ENCODE data around the gene KRT82. TPM values are rescaled to one million over a fixed set of nuclear protein-coding genes. Genes with fewer than 3 reads are reported as not detected.

The KRT82 gene
- total RNA-seq, 2 donors from 2014 or later = not detected

DNA sequence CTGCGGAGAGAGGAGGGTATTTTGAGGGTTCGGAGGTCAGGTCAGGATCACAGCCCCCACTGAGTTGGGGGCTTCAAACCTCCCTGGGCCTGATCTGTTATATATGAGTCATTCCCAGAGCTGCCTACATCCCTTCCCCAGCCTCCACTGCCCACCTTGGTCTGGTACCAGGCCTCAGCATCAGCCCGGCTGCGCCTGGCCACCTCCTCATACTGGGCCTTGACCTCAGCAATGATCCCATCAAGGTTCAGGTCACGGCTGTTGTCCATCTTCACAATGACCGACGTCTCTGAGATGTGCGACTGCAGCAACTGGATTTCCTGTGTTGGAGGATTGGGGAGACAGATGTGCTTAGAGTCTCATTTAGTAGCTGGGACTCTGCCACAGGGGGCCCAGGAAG lies 24.9 kb downstream of the KRT82 start:
- H3K27ac ChIP-seq = no peak overlapping the region
- no peak for ATAC-seq (ENCODE audit: insufficient number of reproducible peaks, low FRiP score, low read depth)
- DNase-seq (ENCODE audit: low spot score) = no peak
- H3K36me3 ChIP-seq = no peaks in the 10 kb centered on the region
- no peaks in the 10 kb centered on the region for H3K4me1 ChIP-seq (ENCODE audit: control insufficient read depth in 1 of 2, low read depth in 2 of 2)
- TF ChIP-seq, protein P1, sequence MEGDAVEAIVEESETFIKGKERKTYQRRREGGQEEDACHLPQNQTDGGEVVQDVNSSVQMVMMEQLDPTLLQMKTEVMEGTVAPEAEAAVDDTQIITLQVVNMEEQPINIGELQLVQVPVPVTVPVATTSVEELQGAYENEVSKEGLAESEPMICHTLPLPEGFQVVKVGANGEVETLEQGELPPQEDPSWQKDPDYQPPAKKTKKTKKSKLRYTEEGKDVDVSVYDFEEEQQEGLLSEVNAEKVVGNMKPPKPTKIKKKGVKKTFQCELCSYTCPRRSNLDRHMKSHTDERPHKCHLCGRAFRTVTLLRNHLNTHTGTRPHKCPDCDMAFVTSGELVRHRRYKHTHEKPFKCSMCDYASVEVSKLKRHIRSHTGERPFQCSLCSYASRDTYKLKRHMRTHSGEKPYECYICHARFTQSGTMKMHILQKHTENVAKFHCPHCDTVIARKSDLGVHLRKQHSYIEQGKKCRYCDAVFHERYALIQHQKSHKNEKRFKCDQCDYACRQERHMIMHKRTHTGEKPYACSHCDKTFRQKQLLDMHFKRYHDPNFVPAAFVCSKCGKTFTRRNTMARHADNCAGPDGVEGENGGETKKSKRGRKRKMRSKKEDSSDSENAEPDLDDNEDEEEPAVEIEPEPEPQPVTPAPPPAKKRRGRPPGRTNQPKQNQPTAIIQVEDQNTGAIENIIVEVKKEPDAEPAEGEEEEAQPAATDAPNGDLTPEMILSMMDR (IDR thresholded peaks at IDR 0.05) = no peak
- H3K9me3 ChIP-seq = no peaks in the 10 kb centered on the region
- no peak overlapping the region for H3K4me3 ChIP-seq
- H3K27me3 ChIP-seq (replicated peaks; ENCODE audit: insufficient read depth) = no peaks in the 10 kb centered on the region

DNA sequence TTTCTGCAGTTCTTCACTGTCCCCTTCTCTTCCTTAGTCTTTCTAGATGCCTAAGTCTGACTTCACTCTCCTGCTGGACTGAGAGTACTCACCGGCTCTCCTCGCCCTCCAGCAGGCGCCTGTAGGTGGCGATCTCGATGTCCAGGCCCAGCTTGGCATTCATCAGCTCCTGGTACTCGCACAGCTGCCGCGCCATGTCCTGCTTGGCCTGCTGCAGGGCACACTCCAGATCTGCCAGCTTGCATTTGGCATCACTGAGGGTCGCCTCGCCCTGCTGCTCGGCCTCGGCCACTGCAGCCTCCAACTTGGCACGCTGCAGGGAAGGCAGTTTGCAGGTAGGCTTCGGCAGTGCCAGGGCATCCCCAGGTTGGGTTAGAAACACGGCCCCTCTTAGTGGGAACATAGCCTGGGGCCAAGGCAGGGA lies 25.9 kb downstream of the KRT82 start:
- Histone ChIP-seq H3K9me3 (no peaks in the 10 kb centered on the region), H3K4me1 (ENCODE audit: control insufficient read depth in 1 of 2, low read depth in 2 of 2) (no peaks in the 10 kb centered on the region), H3K4me3 (no peak overlapping the region), H3K27ac (no peak overlapping the region), H3K36me3 (no peaks in the 10 kb centered on the region), H3K27me3 (replicated peaks; ENCODE audit: insufficient read depth) (no peaks in the 10 kb centered on the region)
- DNase-seq (ENCODE audit: low spot score) (no peak), ATAC-seq (ENCODE audit: insufficient number of reproducible peaks, low FRiP score, low read depth) (no peak)
- TF ChIP-seq, protein P1 (IDR thresholded peaks at IDR 0.05) = no peak

DNA sequence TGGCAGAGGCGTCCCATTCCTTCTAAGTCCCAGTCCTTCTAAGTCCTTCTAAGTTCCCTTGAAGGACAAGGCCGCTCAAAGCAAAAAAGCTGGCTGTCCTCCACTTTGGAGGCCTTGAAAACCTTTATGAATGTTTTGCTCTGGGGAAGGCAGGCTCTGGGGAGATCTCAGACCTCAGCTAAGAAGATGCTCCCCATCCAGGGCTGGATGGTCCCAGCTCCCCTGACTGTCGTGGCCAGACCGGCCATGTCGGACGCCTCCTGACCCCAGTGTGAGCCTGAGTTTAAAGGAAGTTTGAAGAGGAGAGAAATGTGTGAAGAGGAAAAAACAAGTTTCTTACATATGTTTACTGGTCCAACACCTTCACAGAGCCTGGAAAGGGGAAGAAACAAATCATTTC lies 26.6 kb downstream of the KRT82 start:
- Histone ChIP-seq H3K4me1 (ENCODE audit: control insufficient read depth in 1 of 2, low read depth in 2 of 2) (no peaks in the 10 kb centered on the region), H3K9me3 (no peaks in the 10 kb centered on the region), H3K4me3 (no peak overlapping the region), H3K36me3 (no peaks in the 10 kb centered on the region), H3K27ac (no peak overlapping the region), H3K27me3 (replicated peaks; ENCODE audit: insufficient read depth) (no peaks in the 10 kb centered on the region)
- ATAC-seq (ENCODE audit: insufficient number of reproducible peaks, low FRiP score, low read depth) = no peak
- TF ChIP-seq, protein P1 (IDR thresholded peaks at IDR 0.05) = no peak
- DNase-seq (ENCODE audit: low spot score) = no peak

DNA sequence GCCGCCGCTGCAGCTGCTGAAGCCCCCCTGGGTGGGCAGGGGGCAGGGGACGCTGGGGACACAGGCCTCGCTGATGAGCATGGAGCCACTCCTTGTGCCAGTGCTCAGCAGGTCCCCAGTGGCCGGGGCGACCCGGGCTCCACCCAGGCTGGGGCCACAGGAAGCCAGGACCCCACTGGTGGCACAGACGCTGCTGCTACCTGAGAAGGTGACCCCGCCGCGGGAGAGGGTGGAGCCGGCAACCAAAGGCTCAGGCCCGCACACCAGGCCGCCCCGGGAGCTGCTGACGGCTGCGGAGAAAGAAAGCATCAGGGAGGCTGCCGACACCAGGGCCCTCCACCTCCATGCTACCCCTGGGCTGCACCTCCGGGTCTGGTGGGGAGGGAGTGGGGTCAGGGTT lies 28.0 kb downstream of the KRT82 start:
- ATAC-seq (ENCODE audit: insufficient number of reproducible peaks, low FRiP score, low read depth) (no peak), DNase-seq (ENCODE audit: low spot score) (no peak)
- H3K9me3 ChIP-seq = no peaks in the 10 kb centered on the region
- H3K27me3 ChIP-seq (replicated peaks; ENCODE audit: insufficient read depth) = no peaks in the 10 kb centered on the region
- no peaks in the 10 kb centered on the region for H3K36me3 ChIP-seq
- TF ChIP-seq, protein P1 (IDR thresholded peaks at IDR 0.05) = no peak
- H3K27ac ChIP-seq = no peak overlapping the region
- H3K4me3 ChIP-seq = no peak overlapping the region
- H3K4me1 ChIP-seq (ENCODE audit: control insufficient read depth in 1 of 2, low read depth in 2 of 2) = no peaks in the 10 kb centered on the region

DNA sequence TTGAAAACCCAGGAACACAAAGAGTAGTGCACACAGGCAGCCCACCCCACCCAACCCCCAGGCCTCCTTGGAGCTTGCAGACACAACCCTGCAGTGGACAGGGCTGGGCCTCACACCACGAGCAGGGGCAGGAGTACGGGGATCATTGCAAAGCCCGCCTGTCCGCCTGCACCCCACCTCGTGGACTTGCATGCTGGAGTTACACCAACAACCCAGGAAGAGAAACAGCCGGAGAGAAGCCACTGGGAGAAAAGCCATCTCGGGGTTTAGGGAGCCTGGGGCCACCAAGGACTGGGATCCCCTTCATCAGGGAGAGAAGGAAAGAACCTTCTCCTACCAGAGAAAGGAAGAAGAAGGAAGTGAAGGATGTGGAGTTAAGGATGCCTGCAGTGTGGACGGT lies 28.9 kb downstream of the KRT82 start:
- TF ChIP-seq, protein P1 (IDR thresholded peaks at IDR 0.05) = no peak
- Histone ChIP-seq H3K27ac (no peak overlapping the region), H3K9me3 (no peaks in the 10 kb centered on the region), H3K4me1 (ENCODE audit: control insufficient read depth in 1 of 2, low read depth in 2 of 2) (no peaks in the 10 kb centered on the region), H3K27me3 (replicated peaks; ENCODE audit: insufficient read depth) (no peaks in the 10 kb centered on the region), H3K4me3 (no peak overlapping the region), H3K36me3 (no peaks in the 10 kb centered on the region)
- ATAC-seq (ENCODE audit: insufficient number of reproducible peaks, low FRiP score, low read depth) (no peak), DNase-seq (ENCODE audit: low spot score) (no peak)

All from thoracic aorta (tissue), 2 donors.